ENCODE results near the gene RDH16.
"Not testable (repeated sequence)": the region's sequence is repeated elsewhere in the genome, so short reads cannot be mapped to it uniquely, and the experiment has no call there.

Gene RDH16

GRCh38 chr12:56995201-56995929 lies 38.0 kb upstream of the RDH16 start:
- peaks cover 29 to 33% of the 10 kb centered on the region in 2 donors for H3K4me1 Mint-ChIP-seq
- H3K27ac Mint-ChIP-seq = no peak overlapping the region
- DNase-seq = no peak
- ATAC-seq (replicated peaks) = no peak
- H3K27me3 Mint-ChIP-seq = no peaks in the 10 kb centered on the region
- H3K9me3 Mint-ChIP-seq = no peaks in the 10 kb centered on the region
- H3K4me3 Mint-ChIP-seq = no peak overlapping the region
- peaks cover 18 to 35% of the 10 kb centered on the region in 2 donors for H3K36me3 Mint-ChIP-seq

- no peaks in the 10 kb centered on the region for H3K27me3 Mint-ChIP-seq
- no peak overlapping the region for H3K4me3 Mint-ChIP-seq
- no peaks in the 10 kb centered on the region for H3K9me3 Mint-ChIP-seq
- H3K4me1 Mint-ChIP-seq = peaks cover 22 to 24% of the 10 kb centered on the region in 2 donors
- no peak overlapping the region for H3K27ac Mint-ChIP-seq
- H3K36me3 Mint-ChIP-seq = peaks cover 17 to 26% of the 10 kb centered on the region in 2 donors
- DNase-seq = no peak
- ATAC-seq (replicated peaks) = no peak
Measured at GRCh38 chr12:56994231-56994746, 36.9 kb upstream of the RDH16 start.

DNA sequence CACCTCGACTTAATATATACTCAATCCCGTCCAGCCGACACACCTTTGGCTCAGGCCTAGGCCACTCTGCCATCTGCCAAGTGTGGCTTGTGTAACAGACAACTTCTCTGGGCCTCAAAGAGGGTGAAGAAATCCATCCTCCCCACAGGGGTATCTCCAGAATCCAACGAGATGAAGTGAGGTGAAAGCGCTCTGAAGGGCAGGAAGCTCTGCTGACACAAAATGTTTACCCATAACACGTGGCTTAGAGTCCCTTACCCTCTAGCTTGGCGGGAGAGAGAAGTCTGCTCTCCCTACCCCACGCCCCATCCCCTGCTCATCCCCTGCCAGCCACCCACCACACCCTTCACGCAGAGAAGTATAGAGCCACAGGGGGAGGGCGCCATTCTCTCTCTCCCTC lies 35.9 kb upstream of the RDH16 start:
- no peaks in the 10 kb centered on the region for H3K9me3 Mint-ChIP-seq
- no peak for DNase-seq
- H3K36me3 Mint-ChIP-seq = peaks cover 17 to 20% of the 10 kb centered on the region in 2 donors
- no peak overlapping the region for H3K27ac Mint-ChIP-seq
- peaks cover 0 to 2% of the 10 kb centered on the region in 2 donors for H3K27me3 Mint-ChIP-seq
- peaks cover 15 to 17% of the 10 kb centered on the region in 2 donors for H3K4me1 Mint-ChIP-seq
- H3K4me3 Mint-ChIP-seq = no peak overlapping the region
- ATAC-seq (replicated peaks) = no peak

DNA sequence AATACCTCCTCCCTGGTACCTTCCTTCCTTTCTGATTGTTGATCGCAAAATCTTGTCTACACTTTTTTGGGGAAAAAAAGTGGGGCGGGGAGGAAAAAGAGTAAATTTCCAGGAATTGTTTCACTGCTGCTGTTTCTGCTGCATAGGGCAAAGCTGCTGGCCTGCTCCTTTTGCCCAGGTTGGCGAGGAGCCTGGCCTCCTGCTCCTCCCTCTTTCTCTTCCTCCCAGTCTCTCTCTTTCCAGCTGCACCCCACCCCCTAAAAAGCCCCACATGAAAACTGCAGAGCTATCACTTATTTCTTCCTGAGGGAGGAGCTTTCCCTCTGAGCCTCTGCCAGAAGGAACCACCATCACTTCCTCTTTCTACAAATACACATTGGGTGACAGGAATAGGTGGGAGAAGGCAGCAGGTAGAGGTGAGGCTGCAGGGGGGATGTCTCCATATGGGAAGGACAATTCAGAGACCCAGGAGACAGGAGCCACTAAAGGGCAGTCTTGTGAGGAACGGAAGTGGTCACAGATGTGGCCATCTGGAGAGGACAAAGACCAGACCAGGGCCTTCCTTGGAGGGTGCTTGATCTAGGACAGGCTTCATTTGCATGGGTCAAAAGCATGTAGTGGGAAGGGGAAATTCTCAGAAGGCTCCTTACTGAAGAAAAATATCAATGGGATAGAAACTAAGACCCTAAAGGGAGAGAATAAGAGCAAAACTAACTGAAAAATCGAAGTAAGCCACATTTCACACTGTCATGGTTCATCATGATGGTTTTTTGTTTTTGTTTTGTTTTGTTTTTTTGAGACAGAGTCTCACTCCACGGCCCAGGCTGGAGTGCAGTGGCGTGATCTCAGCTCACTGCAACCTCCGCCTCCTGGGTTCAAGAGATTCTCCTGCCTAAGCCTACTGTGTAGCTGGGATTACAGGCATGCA lies 34.2 kb upstream of the RDH16 start:
- Mint-ChIP-seq H3K27ac (peak overlapping the region; percentile 56), H3K9me3 (no peaks in the 10 kb centered on the region), H3K36me3 (peaks cover 13 to 17% of the 10 kb centered on the region in 2 donors), H3K4me3 (no peak overlapping the region), H3K4me1 (peaks cover 18 to 27% of the 10 kb centered on the region in 2 donors), H3K27me3 (peaks cover 0 to 6% of the 10 kb centered on the region in 2 donors)
- ATAC-seq (replicated peaks) (no peak), DNase-seq (no peak)

DNA sequence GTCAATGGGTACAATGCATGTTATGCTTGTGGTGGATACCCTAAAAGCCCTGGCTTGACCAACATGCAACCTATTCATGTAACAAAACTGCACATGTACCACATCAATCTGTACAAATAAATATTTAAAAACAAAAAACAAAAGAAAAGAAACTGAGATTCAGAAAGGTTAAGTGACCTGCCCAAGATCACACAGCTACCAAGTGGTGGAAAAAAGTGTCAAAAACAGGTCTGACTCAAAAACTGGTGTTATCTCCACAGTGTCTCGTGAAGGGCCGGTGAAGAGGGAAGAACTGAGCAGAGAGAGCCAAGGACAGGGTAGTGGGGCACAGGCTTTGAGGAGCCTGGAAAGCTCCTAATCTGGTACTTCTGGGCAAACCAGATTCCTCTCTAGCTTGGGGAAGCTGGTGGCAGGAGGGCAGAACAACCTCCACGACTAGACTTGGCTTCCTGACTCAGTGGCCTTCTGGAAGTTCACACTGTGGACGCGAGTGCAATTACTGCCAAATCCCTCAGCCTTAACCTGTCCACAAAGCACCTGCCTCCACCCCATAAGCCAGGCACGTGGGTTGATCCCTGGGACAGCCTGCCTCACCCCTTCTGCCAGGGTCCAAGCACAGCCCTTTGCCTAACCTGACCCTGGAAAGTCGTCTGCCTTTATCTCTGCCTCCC lies 33.4 kb upstream of the RDH16 start:
- Mint-ChIP-seq H3K27me3 (peaks cover 0 to 6% of the 10 kb centered on the region in 2 donors), H3K9me3 (no peaks in the 10 kb centered on the region), H3K36me3 (peaks cover 6 to 13% of the 10 kb centered on the region in 2 donors), H3K4me1 (peaks cover 17 to 27% of the 10 kb centered on the region in 2 donors), H3K4me3 (no peak overlapping the region), H3K27ac (no peak overlapping the region)
- DNase-seq = no peak
- no peak for ATAC-seq (replicated peaks)

- peaks cover 17 to 27% of the 10 kb centered on the region in 2 donors for H3K4me1 Mint-ChIP-seq
- DNase-seq = no peak
- peaks cover 0 to 6% of the 10 kb centered on the region in 2 donors for H3K27me3 Mint-ChIP-seq
- H3K36me3 Mint-ChIP-seq = peaks cover 0 to 5% of the 10 kb centered on the region in 2 donors
- H3K4me3 Mint-ChIP-seq = no peak overlapping the region
- H3K9me3 Mint-ChIP-seq = no peaks in the 10 kb centered on the region
- no peak overlapping the region for H3K27ac Mint-ChIP-seq
- ATAC-seq (replicated peaks) = no peak
Measured at GRCh38 chr12:56989861-56990610, 32.6 kb upstream of the RDH16 start.

- ATAC-seq (replicated peaks) (no peak), DNase-seq (no peak)
- no peak overlapping the region for H3K4me3 Mint-ChIP-seq
- no peaks in the 10 kb centered on the region for H3K9me3 Mint-ChIP-seq
- no peak overlapping the region for H3K27ac Mint-ChIP-seq
- peaks cover 0 to 6% of the 10 kb centered on the region in 2 donors for H3K27me3 Mint-ChIP-seq
- H3K36me3 Mint-ChIP-seq = no peaks in the 10 kb centered on the region
- peaks cover 17 to 27% of the 10 kb centered on the region in 2 donors for H3K4me1 Mint-ChIP-seq
Measured at GRCh38 chr12:56988207-56988739, 30.9 kb upstream of the RDH16 start.

DNA sequence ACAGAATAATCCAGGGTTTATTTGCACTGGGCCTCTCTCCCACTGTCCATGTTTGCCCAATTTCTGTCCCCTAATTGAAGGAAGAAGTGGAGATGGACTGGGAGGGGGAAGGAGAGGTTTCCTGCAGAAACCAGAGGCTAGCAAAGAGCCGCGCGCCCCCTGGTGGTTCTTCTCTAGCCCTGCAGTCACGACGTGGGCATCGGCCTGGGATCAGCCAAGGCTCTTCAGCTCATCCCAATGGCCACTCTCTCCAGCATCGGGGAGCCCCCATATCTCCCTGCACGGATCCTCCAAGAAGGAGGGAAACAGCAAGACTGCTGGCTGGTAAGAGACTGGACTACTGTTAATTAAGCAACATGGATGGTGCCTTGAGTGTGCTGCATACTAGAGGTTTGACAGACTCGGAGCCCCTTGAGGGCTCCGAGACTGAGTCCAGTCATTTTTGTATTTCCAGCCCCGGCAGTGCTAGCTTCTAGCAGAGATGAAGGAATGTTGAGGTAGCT lies 30.2 kb upstream of the RDH16 start:
- DNase-seq (peak; percentile 48), ATAC-seq (replicated peaks) (peak; percentile 80 to 82)
- Mint-ChIP-seq H3K27me3 (peaks cover 0 to 6% of the 10 kb centered on the region in 2 donors), H3K4me1 (peaks cover 17 to 27% of the 10 kb centered on the region in 2 donors), H3K9me3 (no peaks in the 10 kb centered on the region), H3K36me3 (no peaks in the 10 kb centered on the region), H3K4me3 (peak overlapping the region; percentile 6), H3K27ac (no peak overlapping the region)

GRCh38 chr12:56987011-56987410 lies 29.6 kb upstream of the RDH16 start:
- H3K36me3 Mint-ChIP-seq = no peaks in the 10 kb centered on the region
- DNase-seq = no peak
- H3K27ac Mint-ChIP-seq = no peak overlapping the region
- ATAC-seq (replicated peaks) = no peak
- H3K27me3 Mint-ChIP-seq = peaks cover 0 to 6% of the 10 kb centered on the region in 2 donors
- no peaks in the 10 kb centered on the region for H3K9me3 Mint-ChIP-seq
- H3K4me1 Mint-ChIP-seq = peaks cover 17 to 27% of the 10 kb centered on the region in 2 donors
- peak overlapping the region; percentile 6 for H3K4me3 Mint-ChIP-seq

GRCh38 chr12:56985714-56986113 lies 28.3 kb upstream of the RDH16 start:
- not testable (repeated sequence) for H3K27me3 Mint-ChIP-seq; H3K9me3 Mint-ChIP-seq; ATAC-seq (replicated peaks); H3K36me3 Mint-ChIP-seq; DNase-seq; H3K4me3 Mint-ChIP-seq
- Mint-ChIP-seq H3K27ac (peak overlapping the region; percentile 4), H3K4me1 (peaks cover 9 to 16% of the 10 kb centered on the region in 2 donors)

DNA sequence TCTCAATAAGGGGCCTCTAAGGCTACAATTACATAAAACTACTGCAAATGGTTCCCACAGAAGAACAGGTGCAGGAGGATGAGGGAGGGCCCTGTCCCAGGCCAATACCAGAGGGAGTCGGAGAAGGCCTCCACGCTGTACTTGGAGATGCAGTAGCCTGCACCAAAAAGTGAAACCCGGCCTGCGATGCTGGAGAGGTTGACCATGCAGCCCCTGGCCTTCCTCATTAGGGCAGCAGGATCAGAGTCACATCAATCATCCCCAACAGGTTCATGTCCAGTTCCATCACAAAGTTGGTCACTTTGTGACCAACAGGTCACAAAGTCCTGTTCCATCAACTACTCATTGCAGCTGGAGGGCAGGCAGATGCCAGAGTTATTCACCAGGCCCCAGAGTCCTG lies 26.0 kb upstream of the RDH16 start:
- no peaks in the 10 kb centered on the region for H3K9me3 Mint-ChIP-seq
- no peaks in the 10 kb centered on the region for H3K36me3 Mint-ChIP-seq
- DNase-seq = no peak
- H3K27me3 Mint-ChIP-seq = peaks cover 0 to 5% of the 10 kb centered on the region in 2 donors
- no peak overlapping the region for H3K27ac Mint-ChIP-seq
- ATAC-seq (replicated peaks) = no peak
- no peak overlapping the region for H3K4me3 Mint-ChIP-seq
- peaks cover 9 to 13% of the 10 kb centered on the region in 2 donors for H3K4me1 Mint-ChIP-seq

DNA sequence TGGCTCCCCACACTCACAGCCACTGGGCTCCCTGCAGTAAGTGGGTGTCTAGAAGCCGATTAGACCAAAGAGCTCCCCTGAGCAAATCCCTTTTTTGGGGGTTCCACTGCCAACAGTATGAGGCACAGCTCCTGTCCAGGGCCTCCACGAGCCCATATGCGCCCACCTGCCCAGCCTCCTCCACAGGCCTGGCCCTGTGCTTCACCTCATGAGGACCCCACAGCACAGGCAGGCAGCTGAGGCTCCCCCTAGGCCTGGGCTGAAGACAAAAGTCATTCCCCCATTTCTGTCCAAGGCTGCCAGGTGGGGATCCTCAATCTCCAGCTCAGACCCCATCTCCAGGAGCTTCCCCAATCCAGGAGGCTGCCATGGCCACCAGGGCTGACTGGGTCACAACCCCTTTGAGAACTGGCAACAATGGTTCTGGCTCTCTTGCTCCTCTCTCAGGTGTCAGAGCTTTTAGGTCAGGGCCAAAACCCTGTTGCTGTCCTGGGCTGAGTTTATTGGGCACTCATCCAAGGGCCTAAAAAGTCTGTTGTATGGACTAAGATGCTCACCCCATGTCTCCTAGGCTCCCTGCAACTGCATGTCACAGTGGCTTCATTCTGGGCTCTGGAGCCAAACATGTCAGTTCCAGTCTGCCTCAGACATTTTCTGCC lies 25.3 kb upstream of the RDH16 start:
- not testable (repeated sequence) for H3K27me3 Mint-ChIP-seq; H3K9me3 Mint-ChIP-seq; H3K4me1 Mint-ChIP-seq; ATAC-seq (replicated peaks); H3K4me3 Mint-ChIP-seq; H3K27ac Mint-ChIP-seq; DNase-seq; H3K36me3 Mint-ChIP-seq

All from stimulated activated naive B cell treated with anti-CD40 and anti-IgM and Interleukin-4, amounts not matched to agents 10 μg/mL and 1 μg/mL and 100 μg/mL, for 72 hours (primary cell).